Activated CD8-positive, alpha-beta T cell treated with anti-CD3 and anti-CD28 coated beads for 36 hours (primary cell): ENCODE measurements around the gene IGSF10. TPM values are rescaled to one million over a fixed set of nuclear protein-coding genes. Genes with fewer than 3 reads are reported as not detected.

Source experiments
- ATAC-seq: fragments of 200-7000 bp; cut with Tn5 transposase; one replicate; pipeline ENCODE4 v1.10.0; 2021; ENCODE audit warnings: mild to moderate bottlenecking, moderate library complexity
- CTCF ChIA-PET: fragments of 350-600 bp; sonication (Branson Sonifier 250); formaldehyde crosslinking; loops from one replicate; lab custom pipeline; 2021; ENCODE audit warnings: antibody characterized with exemption; lab: Charles Lee
- POLR2A ChIA-PET: fragments of 350-600 bp; sonication (Branson Sonifier 250); formaldehyde crosslinking; loops from one replicate; lab custom pipeline; 2021; ENCODE audit warnings: antibody characterized with exemption; lab: Charles Lee
- DNase-seq: peaks from one replicate; pipeline ENCODE4 v3.0.0-alpha.2; 2020
- H3K27ac Mint-ChIP-seq: one replicate; pipeline ENCODE4 v1.8.0; 2021; ENCODE audit warnings: mild to moderate bottlenecking, mixed read lengths
- H3K27me3 Mint-ChIP-seq: one replicate; pipeline ENCODE4 v1.8.0; 2021; ENCODE audit warnings: mixed read lengths
- H3K36me3 Mint-ChIP-seq: one replicate; pipeline ENCODE4 v1.8.0; 2021; ENCODE audit warnings: low read depth, mixed read lengths
- H3K4me1 Mint-ChIP-seq: one replicate; pipeline ENCODE4 v1.8.0; 2021; ENCODE audit warnings: low read depth, mixed read lengths
- H3K4me3 Mint-ChIP-seq: one replicate; pipeline ENCODE4 v1.8.0; 2021; ENCODE audit warnings: mild to moderate bottlenecking, moderate library complexity, mixed read lengths
- H3K9me3 Mint-ChIP-seq: one replicate; pipeline ENCODE4 v1.8.0; 2021; ENCODE audit warnings: mixed read lengths
- CTCF ChIP-seq: fragments of 200-600 bp; IDR thresholded peaks from one replicate; pipeline ENCODE4 v1.8.0; 2022; ENCODE audit warnings: antibody characterized with exemption, mild to moderate bottlenecking
- intact Hi-C: fragments of 100-400 bp; cut with micrococcal nuclease; formaldehyde crosslinking; loops from one replicate; pipeline ENCODE4 v1.10.0; 2022
- total RNA-seq, 2 experiments: library from RNA; stranded (reverse); gene quantifications; one replicate each; pipeline ENCODE4 v1.2.3, GENCODE V29; 2021

IGSF10 gene
- total RNA-seq, 2 experiments from 2014 or later: not detected

- no peaks in the 10 kb centered on the region for H3K4me1 Mint-ChIP-seq
- no peaks in the 10 kb centered on the region for H3K36me3 Mint-ChIP-seq
- no peaks in the 10 kb centered on the region for H3K9me3 Mint-ChIP-seq
- ATAC-seq (no peak), DNase-seq (no peak)
- no peak overlapping the region for H3K4me3 Mint-ChIP-seq
- no peak overlapping the region for H3K27ac Mint-ChIP-seq
- ChIA-PET POLR2A (no interaction called here), CTCF (no interaction called here)
- peaks cover 1% of the 10 kb centered on the region for H3K27me3 Mint-ChIP-seq
- no peak for TF ChIP-seq CTCF
- intact Hi-C loops: no loop called here
Observed at GRCh38 chr3:151452841-151453240, 8.0 kb downstream of the IGSF10 start.

- H3K4me3 Mint-ChIP-seq: no peak overlapping the region
- no peak for TF ChIP-seq CTCF
- DNase-seq (no peak), ATAC-seq (no peak)
- CTCF ChIA-PET: no interaction called here
- POLR2A ChIA-PET: no interaction called here
- intact Hi-C loops: no loop called here
- no peaks in the 10 kb centered on the region for H3K36me3 Mint-ChIP-seq
- H3K27me3 Mint-ChIP-seq: peaks cover 1% of the 10 kb centered on the region
- no peaks in the 10 kb centered on the region for H3K4me1 Mint-ChIP-seq
- H3K9me3 Mint-ChIP-seq: no peaks in the 10 kb centered on the region
- H3K27ac Mint-ChIP-seq: no peak overlapping the region
Observed at GRCh38 chr3:151452368-151452767, 8.5 kb downstream of the IGSF10 start.

- Mint-ChIP-seq H3K4me3 (no peak overlapping the region), H3K9me3 (no peaks in the 10 kb centered on the region), H3K27me3 (peaks cover 6% of the 10 kb centered on the region), H3K27ac (no peak overlapping the region), H3K4me1 (no peaks in the 10 kb centered on the region), H3K36me3 (no peaks in the 10 kb centered on the region)
- TF ChIP-seq CTCF: no peak
- intact Hi-C loops: no loop called here
- ATAC-seq (no peak), DNase-seq (no peak)
- CTCF ChIA-PET: interaction anchor here (1.3 kb wide), 1 partner anchor 21 kb away, joined by 3 read pairs; no protein-coding TSS in a partner anchor
- POLR2A ChIA-PET: no interaction called here
Observed at GRCh38 chr3:151446002-151446340, 14.9 kb downstream of the IGSF10 start.

GRCh38 chr3:151445273-151446001 is 15.4 kb downstream of the IGSF10 start:
- ATAC-seq (no peak), DNase-seq (no peak)
- Mint-ChIP-seq H3K9me3 (no peaks in the 10 kb centered on the region), H3K27ac (no peak overlapping the region), H3K4me3 (no peak overlapping the region), H3K4me1 (no peaks in the 10 kb centered on the region), H3K27me3 (peaks cover 6% of the 10 kb centered on the region), H3K36me3 (no peaks in the 10 kb centered on the region)
- CTCF ChIA-PET: interaction anchor here (1.3 kb wide), 1 partner anchor 22 kb away, joined by 3 read pairs; no protein-coding TSS in a partner anchor
- intact Hi-C loops: no loop called here
- POLR2A ChIA-PET: no interaction called here
- no peak for TF ChIP-seq CTCF

GRCh38 chr3:151443583-151443982 is 17.3 kb downstream of the IGSF10 start:
- no peak overlapping the region for H3K27ac Mint-ChIP-seq
- no peak overlapping the region for H3K4me3 Mint-ChIP-seq
- POLR2A ChIA-PET: no interaction called here
- intact Hi-C loops: loop anchor here (5.0 kb wide), 1 partner anchor 394 kb away; no protein-coding TSS in a partner anchor
- CTCF ChIA-PET: no interaction called here
- no peak for ATAC-seq
- H3K27me3 Mint-ChIP-seq: peaks cover 6% of the 10 kb centered on the region
- no peaks in the 10 kb centered on the region for H3K9me3 Mint-ChIP-seq
- no peaks in the 10 kb centered on the region for H3K36me3 Mint-ChIP-seq
- no peak for DNase-seq
- no peaks in the 10 kb centered on the region for H3K4me1 Mint-ChIP-seq
- no peak for TF ChIP-seq CTCF
